PC-3 (cell line): Measurements from ENCODE around the gene EMD. TPM values are rescaled to one million over a fixed set of nuclear protein-coding genes. Genes with fewer than 3 reads are reported as not detected.
"Not testable (repeated sequence)": the region's sequence is repeated elsewhere in the genome, so short reads cannot be mapped to it uniquely, and the experiment has no call there.

Source experiments
- ATAC-seq: fragments of 200-7000 bp; cut with Tn5 transposase; 2 replicates; pipeline ENCODE4 v1.9.1; 2020; ENCODE audit warnings: mild to moderate bottlenecking, moderate library complexity
- BruUV-seq: library from RNA; stranded (reverse); fragments of 400-500 nt; replicated peaks from 2 replicates; lab custom pipeline; 2021; lab: Mats Ljungman, UMichigan
- CTCF ChIA-PET: fragments of 300-600 bp; sonication (Branson Sonifier 250); formaldehyde crosslinking; loops from one replicate; lab custom pipeline; 2022; ENCODE audit warnings: antibody characterized with exemption; lab: Charles Lee
- POLR2A ChIA-PET: fragments of 300-600 bp; sonication (Branson Sonifier 250); formaldehyde crosslinking; loops from one replicate; lab custom pipeline; 2022; ENCODE audit warnings: antibody characterized with exemption; ENCODE audit not compliant: unreplicated experiment; lab: Charles Lee
- DNase-seq: peaks from one replicate; pipeline ENCODE4 v3.0.0-alpha.2; 2015
- H2AFZ ChIP-seq: fragments of 300-600 bp; sonication (generic); 2 replicates; pipeline ENCODE4 v1.6.0; 2016; ENCODE audit warnings: antibody characterized with exemption, low read length
- H3F3A ChIP-seq: fragments of 300-600 bp; sonication (generic); one replicate; pipeline ENCODE4 v1.6.0; 2017; ENCODE audit warnings: antibody characterized with exemption, low read length, control low read depth, mild to moderate bottlenecking; ENCODE audit not compliant: unreplicated experiment
- H3K27ac ChIP-seq: fragments of 300-600 bp; sonication (generic); 2 replicates; pipeline ENCODE4 v1.5.1; 2016; ENCODE audit warnings: mild to moderate bottlenecking, low read length
- H3K27me3 ChIP-seq: fragments of 300-600 bp; sonication (generic); 2 replicates; pipeline ENCODE4 v1.6.1; 2016; ENCODE audit warnings: low read length, mixed read lengths
- H3K36me3 ChIP-seq: fragments of 300-600 bp; sonication (generic); 2 replicates; pipeline ENCODE4 v1.6.1; 2016; ENCODE audit warnings: low read depth, mixed run types, low read length, mixed read lengths
- H3K4me1 ChIP-seq: fragments of 300-600 bp; sonication (generic); 2 replicates; pipeline ENCODE4 v1.5.1; 2016; ENCODE audit warnings: low read length; ENCODE audit not compliant: insufficient read depth
- H3K4me2 ChIP-seq: fragments of 300-600 bp; sonication (generic); 2 replicates; pipeline ENCODE4 v1.6.0; 2016; ENCODE audit warnings: low read length
- H3K4me3 ChIP-seq: fragments of 300-600 bp; sonication (generic); 2 replicates; pipeline ENCODE4 v1.5.1; 2016; ENCODE audit warnings: mild to moderate bottlenecking, low read length, mixed read lengths
- H3K79me2 ChIP-seq: fragments of 300-600 bp; sonication (generic); 2 replicates; pipeline ENCODE4 v1.6.1; 2017; ENCODE audit warnings: low read length, mixed read lengths
- H3K9ac ChIP-seq: fragments of 300-600 bp; sonication (generic); 2 replicates; pipeline ENCODE4 v1.6.0; 2016; ENCODE audit warnings: mild to moderate bottlenecking, low read length
- H3K9me2 ChIP-seq: fragments of 300-600 bp; sonication (generic); replicated peaks from 2 replicates; pipeline ENCODE4 v1.6.1; 2016; ENCODE audit warnings: mixed run types, low read length, mixed read lengths
- H3K9me3 ChIP-seq: fragments of 300-600 bp; sonication (generic); 2 replicates; pipeline ENCODE4 v1.6.1; 2016; ENCODE audit warnings: low read length, mixed read lengths
- H4K20me1 ChIP-seq: fragments of 300-600 bp; sonication (generic); 2 replicates; pipeline ENCODE4 v1.6.1; 2016; ENCODE audit warnings: low read length, mixed read lengths
- EZH2 ChIP-seq: fragments of 300-600 bp; sonication (generic); IDR thresholded peaks from one replicate; pipeline ENCODE4 v1.6.1; 2017; ENCODE audit warnings: antibody characterized with exemption, mild to moderate bottlenecking, low read length; ENCODE audit not compliant: unreplicated experiment
- EZH2phosphoT487 ChIP-seq: fragments of 300-600 bp; sonication (generic); IDR thresholded peaks from 2 replicates; pipeline ENCODE4 v1.6.1; 2018; ENCODE audit warnings: mild to moderate bottlenecking, antibody characterized with exemption, low read length, borderline replicate concordance
- intact Hi-C: fragments of 100-400 bp; cut with micrococcal nuclease; formaldehyde crosslinking; loops from 2 replicates; pipeline ENCODE4 v1.9.0; 2023
- total RNA-seq: library from RNA; depleted of rRNA; stranded (reverse); fragments of >200 nt; gene quantifications from 2 replicates; pipeline ENCODE4 v1.2.3, GENCODE V29; 2014
- TF ChIP-seq, protein P1 (sequence below): fragments of 300-600 bp; sonication (generic); conservative IDR thresholded peaks from 2 replicates; pipeline ENCODE4 v1.5.1; 2017; ENCODE audit warnings: antibody characterized with exemption, low read depth, mild to moderate bottlenecking, low read length

The EMD gene
- total RNA-seq, 1 experiment from 2014 or later: 46.8 TPM

DNA sequence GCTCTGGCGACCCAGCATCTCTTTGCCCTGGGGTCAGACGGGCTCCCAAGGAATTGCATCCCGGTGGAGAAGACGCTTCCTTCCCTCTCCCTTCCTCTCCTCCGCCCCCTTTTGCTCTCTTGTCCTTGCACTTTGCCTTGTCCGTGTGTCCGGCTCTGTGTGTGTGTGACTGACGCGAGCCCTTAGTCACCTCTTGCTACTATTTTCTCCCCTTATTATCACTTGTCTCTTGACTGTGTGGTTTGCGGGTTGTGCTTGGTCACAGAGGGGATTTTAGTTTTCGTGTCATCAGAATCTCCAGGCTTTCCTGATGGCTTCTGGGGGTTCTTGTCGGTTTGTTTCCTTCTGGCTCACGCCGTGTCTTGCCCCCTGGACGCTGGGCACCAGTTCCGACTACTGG lies 36.0 kb upstream of the EMD start:
- ATAC-seq: peak; percentile 5
- POLR2A ChIA-PET, H3K27ac ChIP-seq, intact Hi-C loops, H4K20me1 ChIP-seq, H3K36me3 ChIP-seq, H3K9ac ChIP-seq, H3K4me3 ChIP-seq, H3F3A ChIP-seq, H3K9me3 ChIP-seq, DNase-seq, BruUV-seq, H3K27me3 ChIP-seq, CTCF ChIA-PET, H3K79me2 ChIP-seq, H2AFZ ChIP-seq, H3K4me1 ChIP-seq, H3K4me2 ChIP-seq, H3K9me2 ChIP-seq: not testable (repeated sequence)

DNA sequence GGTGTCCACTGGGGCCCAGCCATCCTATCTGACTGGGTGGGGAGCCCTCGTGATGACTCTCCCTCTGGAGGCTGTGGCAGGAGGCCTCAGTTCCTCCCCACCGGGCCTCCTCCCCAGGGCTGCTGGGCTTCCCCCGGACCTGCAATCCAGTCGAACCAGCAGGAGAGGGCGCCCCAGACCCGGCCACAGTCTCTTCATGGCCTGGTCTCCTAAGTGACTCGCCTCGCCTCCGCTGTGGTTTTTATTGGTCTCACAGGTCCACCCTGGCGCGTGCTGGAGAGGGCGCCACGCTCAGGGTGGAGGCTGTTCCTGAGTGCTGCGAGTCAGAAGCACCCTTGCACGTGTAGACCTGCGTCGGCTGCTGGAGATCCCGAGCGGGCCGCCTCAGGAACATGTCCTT lies 35.5 kb upstream of the EMD start:
- H3K79me2 ChIP-seq, DNase-seq, H4K20me1 ChIP-seq, POLR2A ChIA-PET, H3K27ac ChIP-seq, H3K4me1 ChIP-seq, H3K4me3 ChIP-seq, H2AFZ ChIP-seq, H3K9ac ChIP-seq, H3K9me3 ChIP-seq, CTCF ChIA-PET, H3K4me2 ChIP-seq, H3F3A ChIP-seq, H3K27me3 ChIP-seq, H3K9me2 ChIP-seq, intact Hi-C loops, BruUV-seq, H3K36me3 ChIP-seq: not testable (repeated sequence)
- ATAC-seq: peak; percentile 27

DNA sequence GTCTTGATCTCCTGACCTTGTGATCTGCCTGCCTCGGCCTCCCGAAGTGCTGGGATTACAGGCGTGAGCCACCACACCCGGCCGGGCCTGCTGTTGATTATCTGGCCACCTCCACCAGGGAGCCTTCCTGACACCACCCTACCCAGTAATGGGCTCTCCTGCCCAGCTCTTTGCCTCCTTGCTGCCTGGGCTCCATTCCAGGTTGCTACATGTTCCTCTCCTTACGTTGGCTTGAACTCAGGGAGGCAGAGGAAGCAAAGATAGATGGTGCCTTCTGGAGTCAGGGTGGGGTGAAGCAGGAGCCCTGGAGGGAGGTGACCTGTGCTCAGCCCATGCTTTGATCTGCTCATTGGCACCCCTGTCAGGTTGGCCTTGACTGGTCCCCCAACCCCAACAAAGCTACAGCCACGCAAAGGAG lies 31.0 kb upstream of the EMD start:
- H3K9ac ChIP-seq: no peak overlapping the region
- no peak overlapping the region for H3K27ac ChIP-seq
- no peak overlapping the region for H3K4me2 ChIP-seq
- BruUV-seq: no TSS peak
- H3K79me2 ChIP-seq: no peaks in the 10 kb centered on the region
- H3K36me3 ChIP-seq: peaks cover 35% of the 10 kb centered on the region
- DNase-seq (no peak), ATAC-seq (no peak)
- no peaks in the 10 kb centered on the region for H3K27me3 ChIP-seq
- no peak for TF ChIP-seq EZH2phosphoT487
- TF ChIP-seq, protein P1, sequence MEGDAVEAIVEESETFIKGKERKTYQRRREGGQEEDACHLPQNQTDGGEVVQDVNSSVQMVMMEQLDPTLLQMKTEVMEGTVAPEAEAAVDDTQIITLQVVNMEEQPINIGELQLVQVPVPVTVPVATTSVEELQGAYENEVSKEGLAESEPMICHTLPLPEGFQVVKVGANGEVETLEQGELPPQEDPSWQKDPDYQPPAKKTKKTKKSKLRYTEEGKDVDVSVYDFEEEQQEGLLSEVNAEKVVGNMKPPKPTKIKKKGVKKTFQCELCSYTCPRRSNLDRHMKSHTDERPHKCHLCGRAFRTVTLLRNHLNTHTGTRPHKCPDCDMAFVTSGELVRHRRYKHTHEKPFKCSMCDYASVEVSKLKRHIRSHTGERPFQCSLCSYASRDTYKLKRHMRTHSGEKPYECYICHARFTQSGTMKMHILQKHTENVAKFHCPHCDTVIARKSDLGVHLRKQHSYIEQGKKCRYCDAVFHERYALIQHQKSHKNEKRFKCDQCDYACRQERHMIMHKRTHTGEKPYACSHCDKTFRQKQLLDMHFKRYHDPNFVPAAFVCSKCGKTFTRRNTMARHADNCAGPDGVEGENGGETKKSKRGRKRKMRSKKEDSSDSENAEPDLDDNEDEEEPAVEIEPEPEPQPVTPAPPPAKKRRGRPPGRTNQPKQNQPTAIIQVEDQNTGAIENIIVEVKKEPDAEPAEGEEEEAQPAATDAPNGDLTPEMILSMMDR: no peak
- no peak for TF ChIP-seq EZH2
- no peaks in the 10 kb centered on the region for H3K4me1 ChIP-seq
- ChIA-PET CTCF (no interaction called here), POLR2A (no interaction called here)
- H3F3A ChIP-seq: peaks cover 11% of the 10 kb centered on the region
- H2AFZ ChIP-seq: no peak overlapping the region
- H3K4me3 ChIP-seq: no peak overlapping the region
- H4K20me1 ChIP-seq: no peaks in the 10 kb centered on the region
- no peaks in the 10 kb centered on the region for H3K9me2 ChIP-seq
- intact Hi-C loops: no loop called here
- no peaks in the 10 kb centered on the region for H3K9me3 ChIP-seq

DNA sequence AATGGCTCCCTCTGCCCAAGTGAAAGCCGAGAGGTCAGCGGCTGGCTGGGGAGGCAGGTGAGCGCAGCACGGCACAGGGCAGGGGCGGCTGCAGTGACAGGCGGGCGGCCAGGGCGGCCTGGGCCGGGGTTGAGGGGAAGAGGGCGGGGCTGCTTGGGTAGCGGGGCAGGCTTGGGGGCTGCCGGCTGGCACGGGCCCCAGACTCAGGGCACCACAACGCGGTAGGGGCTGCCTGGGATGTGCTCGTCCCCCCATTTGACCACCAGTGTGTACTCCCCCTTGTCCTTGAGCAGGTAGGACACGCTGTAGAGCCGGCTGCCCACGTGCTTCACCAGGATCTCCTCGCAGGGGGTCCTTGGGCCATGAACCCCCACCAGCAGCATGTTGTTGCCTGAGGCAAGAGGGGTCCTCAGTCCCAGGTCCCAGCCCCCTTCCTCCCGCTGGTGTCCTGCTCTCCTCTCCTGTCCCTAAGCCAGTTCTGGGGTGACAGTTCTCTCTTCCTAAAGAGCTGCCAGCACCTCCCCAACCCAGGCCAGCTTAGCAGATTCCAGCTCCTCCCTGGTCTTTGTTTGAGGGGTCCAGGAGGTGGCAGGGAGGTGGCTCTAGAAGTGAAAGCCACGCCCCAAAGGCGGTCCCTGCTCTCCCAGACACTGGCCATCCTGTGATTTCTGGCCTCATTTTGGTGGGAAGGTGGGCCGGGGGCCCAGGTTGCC lies 30.3 kb upstream of the EMD start:
- Histone ChIP-seq H3K9me2 (no peaks in the 10 kb centered on the region), H3K9ac (no peak overlapping the region), H3K27me3 (no peaks in the 10 kb centered on the region), H3K9me3 (no peaks in the 10 kb centered on the region), H3K4me1 (no peaks in the 10 kb centered on the region), H4K20me1 (no peaks in the 10 kb centered on the region), H3F3A (peaks cover 11% of the 10 kb centered on the region), H3K36me3 (peaks cover 41% of the 10 kb centered on the region), H3K4me3 (no peak overlapping the region), H3K79me2 (no peaks in the 10 kb centered on the region), H3K27ac (no peak overlapping the region), H2AFZ (no peak overlapping the region), H3K4me2 (no peak overlapping the region)
- DNase-seq (no peak), ATAC-seq (no peak)
- no peak for TF ChIP-seq EZH2phosphoT487
- TF ChIP-seq, protein P1: no peak
- TF ChIP-seq EZH2: no peak
- ChIA-PET POLR2A (no interaction called here), CTCF (no interaction called here)
- intact Hi-C loops: no loop called here
- BruUV-seq: no TSS peak
